ENCODE measurements around the gene GRID2IP. TPM values are rescaled to one million over a fixed set of nuclear protein-coding genes. Genes with fewer than 3 reads are reported as not detected.

Gene GRID2IP
- total and polyA plus RNA-seq, 2 of the 8 experiments (the other 6 are each of a cell fraction or from before 2014, with no cell fraction given) = 0.80 to 1.3 TPM

- no peak for TF ChIP-seq CHD7 (IDR thresholded peaks at IDR 0.05; ENCODE audit: insufficient replicate concordance, low read length)
- no peak for TF ChIP-seq SIN3A (conservative IDR thresholded peaks at IDR 0.05 in 1 of 2, IDR thresholded peaks at IDR 0.05 in 1 of 2; ENCODE audit: low read depth in 1 of 2, low read length in 2 of 2)
- TF ChIP-seq CEBPB (IDR thresholded peaks at IDR 0.05; ENCODE audit: low read depth, low read length) = no peak
- no peak for TF ChIP-seq TCF12 (IDR thresholded peaks at IDR 0.05; ENCODE audit: low read depth, low read length)
- TF ChIP-seq CHD2 (IDR thresholded peaks at IDR 0.05; ENCODE audit: low read length) = no peak
Measured at GRCh38 chr7:6451224-6451705, 100.0 kb downstream of the GRID2IP start (continued).
